Smooth muscle cell (in vitro differentiated cells): Measurements from ENCODE around the gene IL1RN. TPM values are rescaled to one million over a fixed set of nuclear protein-coding genes. Genes with fewer than 3 reads are reported as not detected.

Experiments
- DNase-seq: peaks from one replicate; lab custom pipeline; 2025; ENCODE audit not compliant: unreplicated experiment; lab: John Stamatoyannopoulos, UW
- H2AFZ ChIP-seq: fragments of 200-600 bp; sonication (generic); 2 replicates; pipeline ENCODE4 v1.6.0; 2016; ENCODE audit warnings: antibody characterized with exemption, low read depth, mild to moderate bottlenecking
- H3F3A ChIP-seq: fragments of 200-600 bp; sonication (generic); 2 replicates; pipeline ENCODE4 v1.6.0; 2017; ENCODE audit warnings: antibody characterized with exemption, low read depth
- H3K27ac ChIP-seq: fragments of 200-600 bp; sonication (generic); 2 replicates; pipeline ENCODE4 v1.5.1; 2016; ENCODE audit warnings: low read depth, mild to moderate bottlenecking
- H3K27me3 ChIP-seq: fragments of 200-600 bp; sonication (generic); 2 replicates; pipeline ENCODE4 v1.6.1; 2016; ENCODE audit warnings: low read depth, mild to moderate bottlenecking
- H3K36me3 ChIP-seq: fragments of 200-600 bp; sonication (generic); 2 replicates; pipeline ENCODE4 v1.5.1; 2016; ENCODE audit warnings: low read depth
- H3K4me1 ChIP-seq: fragments of 200-600 bp; sonication (generic); 2 replicates; pipeline ENCODE4 v1.5.1; 2016; ENCODE audit warnings: low read depth
- H3K4me2 ChIP-seq: fragments of 200-600 bp; sonication (generic); 2 replicates; pipeline ENCODE4 v1.6.0; 2016; ENCODE audit warnings: mild to moderate bottlenecking
- H3K4me3 ChIP-seq: fragments of 200-600 bp; sonication (generic); 2 replicates; pipeline ENCODE4 v1.5.1; 2016; ENCODE audit warnings: mild to moderate bottlenecking
- H3K79me2 ChIP-seq: fragments of 200-600 bp; sonication (generic); 2 replicates; pipeline ENCODE4 v1.6.0; 2016; ENCODE audit warnings: low read depth, mild to moderate bottlenecking
- H3K9ac ChIP-seq: fragments of 200-600 bp; sonication (generic); 2 replicates; pipeline ENCODE4 v1.6.0; 2016; ENCODE audit warnings: low read depth
- H3K9me3 ChIP-seq: fragments of 200-600 bp; sonication (generic); replicated peaks from 2 replicates; pipeline ENCODE4 v1.5.1; 2016; ENCODE audit warnings: low read depth
- H4K20me1 ChIP-seq: fragments of 200-600 bp; sonication (generic); 2 replicates; pipeline ENCODE4 v1.6.0; 2016; ENCODE audit warnings: low read depth
- CTCF ChIP-seq: fragments of 200-600 bp; sonication (generic); IDR thresholded peaks from 2 replicates; pipeline ENCODE4 v1.5.1; 2017; ENCODE audit warnings: borderline replicate concordance, mild to moderate bottlenecking, antibody characterized with exemption; ENCODE audit not compliant: insufficient read depth, poor library complexity, severe bottlenecking
- WGBS: methylation state at CpG from one replicate; pipeline ENCODE4 v1.1.7; 2016; ENCODE audit warnings: low lambda C conversion rate; 5-methylcytosine and 5-hydroxymethylcytosine counted together
- polyA plus RNA-seq: library from polyadenylated mRNA; unstranded; fragments of >200 nt; fragmentation: Nextera tagmentation; extraction: Ambion mirVana; gene quantifications from 2 replicates; pipeline ENCODE4 v1.2.1, GENCODE V29; 2016
- total RNA-seq: library from RNA; depleted of rRNA; stranded (reverse); fragments of >200 nt; gene quantifications from 2 replicates; pipeline ENCODE4 v1.2.3, GENCODE V29; 2014

The IL1RN gene
- total and polyA plus RNA-seq, 2 experiments from 2014 or later, result 2.2 to 3.3 TPM

GRCh38 chr2:113174376-113174750 is 47.0 kb downstream of the IL1RN start:
- Histone ChIP-seq H3F3A (no peaks in the 10 kb centered on the region), H3K36me3 (no peaks in the 10 kb centered on the region), H3K79me2 (no peaks in the 10 kb centered on the region), H3K9ac (no peak overlapping the region), H3K4me3 (no peak overlapping the region), H3K27ac (no peak overlapping the region), H3K4me2 (no peak overlapping the region), H4K20me1 (no peaks in the 10 kb centered on the region), H3K4me1 (no peaks in the 10 kb centered on the region), H3K27me3 (no peaks in the 10 kb centered on the region), H3K9me3 (no peaks in the 10 kb centered on the region), H2AFZ (no peak overlapping the region)
- WGBS, result 87% methylated on average over 3 of the region's 3 CpGs
- no peak for TF ChIP-seq CTCF
- DNase-seq, result no peak

- Histone ChIP-seq H3K27me3 (no peaks in the 10 kb centered on the region), H3K27ac (no peak overlapping the region), H3K4me2 (no peak overlapping the region), H3K9ac (no peak overlapping the region), H3F3A (no peaks in the 10 kb centered on the region), H3K4me3 (no peak overlapping the region), H3K9me3 (no peaks in the 10 kb centered on the region), H3K36me3 (no peaks in the 10 kb centered on the region), H4K20me1 (no peaks in the 10 kb centered on the region), H3K79me2 (no peaks in the 10 kb centered on the region), H2AFZ (no peak overlapping the region), H3K4me1 (no peaks in the 10 kb centered on the region)
- no peak for TF ChIP-seq CTCF
- 61% methylated on average over 8 of the region's 8 CpGs for WGBS
- DNase-seq, result no peak
These were observed 47.7 kb downstream of the IL1RN start for GRCh38 chr2:113175042-113175628.

GRCh38 chr2:113175736-113176695 is 48.6 kb downstream of the IL1RN start:
- no peaks in the 10 kb centered on the region for H3K27me3 ChIP-seq
- no peak for DNase-seq
- no peaks in the 10 kb centered on the region for H3K9me3 ChIP-seq
- 90% methylated on average over 11 of the region's 11 CpGs for WGBS
- no peak overlapping the region for H3K4me2 ChIP-seq
- no peak overlapping the region for H3K4me3 ChIP-seq
- no peak overlapping the region for H2AFZ ChIP-seq
- no peak for TF ChIP-seq CTCF
- H4K20me1 ChIP-seq, result no peaks in the 10 kb centered on the region
- H3K79me2 ChIP-seq, result no peaks in the 10 kb centered on the region
- H3K27ac ChIP-seq, result no peak overlapping the region
- H3F3A ChIP-seq, result no peaks in the 10 kb centered on the region
- H3K4me1 ChIP-seq, result no peaks in the 10 kb centered on the region
- no peak overlapping the region for H3K9ac ChIP-seq
- no peaks in the 10 kb centered on the region for H3K36me3 ChIP-seq
